ENCODE results near the gene ERF. TPM values are rescaled to one million over a fixed set of nuclear protein-coding genes. Genes with fewer than 3 reads are reported as not detected.
A peak's percentile ranks its signal among the peaks of the same experiment; 100 is the strongest.

Gene ERF
- total and polyA plus RNA-seq, 4 donors: 16.1 to 57.2 (median 37.5) TPM

DNA sequence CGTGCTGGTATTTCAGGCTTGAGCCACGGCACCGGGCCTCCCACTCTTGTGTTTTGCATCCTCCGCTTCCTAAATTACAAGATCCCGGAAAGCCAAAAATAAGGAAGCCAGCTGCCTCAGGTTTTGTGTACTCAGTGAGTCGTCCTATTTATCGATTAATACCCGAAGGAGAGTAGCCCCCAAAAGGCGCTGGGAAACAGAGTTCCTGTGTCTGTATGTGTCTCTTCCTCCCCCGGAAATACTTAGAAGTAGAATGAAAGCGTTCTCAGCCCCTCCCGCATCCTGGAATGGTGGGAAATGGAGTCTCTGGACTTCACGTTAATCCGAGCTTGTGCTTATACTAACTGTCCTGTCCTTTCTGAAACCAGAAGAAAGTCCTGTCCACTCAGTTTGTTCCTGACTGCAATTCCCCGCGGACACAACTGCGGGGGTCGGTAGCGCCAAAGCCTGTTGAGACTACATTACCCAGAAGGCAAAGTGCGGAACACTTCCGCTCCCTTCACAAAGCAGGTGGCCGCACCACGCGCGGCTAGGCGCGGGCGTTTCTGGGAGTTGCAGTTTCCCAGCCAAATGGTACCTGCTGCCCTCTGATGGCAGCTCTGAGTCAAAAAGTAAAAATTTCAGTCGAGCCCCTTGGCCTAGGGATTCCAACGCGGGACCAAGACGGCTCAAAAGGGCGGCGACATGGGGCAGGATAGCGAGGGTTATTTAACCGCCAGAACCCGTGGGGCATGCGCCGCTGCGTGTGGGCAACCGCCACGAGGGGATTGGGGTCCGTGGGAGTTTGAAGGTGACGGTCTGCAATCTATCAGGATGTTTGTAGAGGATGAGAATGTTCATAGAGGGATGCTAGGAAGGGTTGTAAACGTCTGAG, 10.3 kb downstream of the ERF start:
- H3K9me3 ChIP-seq (ENCODE audit: control insufficient read depth, insufficient read depth, low read length): no peaks in the 10 kb centered on the region
- H3K27ac ChIP-seq (ENCODE audit: low read depth, low read length): peak overlapping the region; percentile 96
- peak overlapping the region; percentile 85 for H3K4me3 ChIP-seq (ENCODE audit: low read depth, low read length)
- peaks cover 68% of the 10 kb centered on the region for H3K4me1 ChIP-seq (ENCODE audit: control insufficient read depth, insufficient read depth, low read length)
- 2% methylated on average over 43 of the region's 45 CpGs for WGBS (ENCODE audit: insufficient coverage)
- H3K27me3 ChIP-seq (ENCODE audit: control insufficient read depth, insufficient read depth, low read length): no peaks in the 10 kb centered on the region
- H3K36me3 ChIP-seq (ENCODE audit: control insufficient read depth, insufficient read depth, low read length): peaks cover 36% of the 10 kb centered on the region
- DNase-seq (ENCODE audit: low read depth in 4 of 6, low spot score in 6 of 6): peak in 4 of 6 donors; percentile 77 to 98 (median 95)

- under 1% methylated on average over 76 of the region's 76 CpGs for WGBS (ENCODE audit: insufficient coverage)
- no peaks in the 10 kb centered on the region for H3K9me3 ChIP-seq (ENCODE audit: control insufficient read depth, insufficient read depth, low read length)
- H3K27me3 ChIP-seq (ENCODE audit: control insufficient read depth, insufficient read depth, low read length): no peaks in the 10 kb centered on the region
- peaks cover 31% of the 10 kb centered on the region for H3K36me3 ChIP-seq (ENCODE audit: control insufficient read depth, insufficient read depth, low read length)
- peaks cover 55% of the 10 kb centered on the region for H3K4me1 ChIP-seq (ENCODE audit: control insufficient read depth, insufficient read depth, low read length)
- DNase-seq (ENCODE audit: low read depth in 4 of 6, low spot score in 6 of 6): peak; percentile 98 to 100 (median 99)
- peak within 1 kb of the TSS; percentile 96 for H3K27ac ChIP-seq (ENCODE audit: low read depth, low read length)
- peak within 1 kb of the TSS; percentile 85 for H3K4me3 ChIP-seq (ENCODE audit: low read depth, low read length)
These were observed 12.2 kb downstream of the ERF start, which contains the start of gene GSK3A for GRCh38 chr19:42242512-42243409. Gene GSK3A (minus strand): TSS chr19:42242602. CDS start chr19:42242465, 137 bp downstream.

GRCh38 chr19:42242069-42242511, 12.8 kb downstream of the ERF start:
- Histone ChIP-seq H3K4me3 (ENCODE audit: low read depth, low read length) (peak overlapping the region; percentile 61), H3K9me3 (ENCODE audit: control insufficient read depth, insufficient read depth, low read length) (no peaks in the 10 kb centered on the region), H3K36me3 (ENCODE audit: control insufficient read depth, insufficient read depth, low read length) (peaks cover 30% of the 10 kb centered on the region), H3K27ac (ENCODE audit: low read depth, low read length) (peak overlapping the region; percentile 33), H3K4me1 (ENCODE audit: control insufficient read depth, insufficient read depth, low read length) (peaks cover 51% of the 10 kb centered on the region), H3K27me3 (ENCODE audit: control insufficient read depth, insufficient read depth, low read length) (no peaks in the 10 kb centered on the region)
- WGBS (ENCODE audit: insufficient coverage): under 1% methylated on average over 49 of the region's 49 CpGs
- peak in 1 of 6 donors; percentile 13 for DNase-seq (ENCODE audit: low read depth in 4 of 6, low spot score in 6 of 6)

- Histone ChIP-seq H3K27me3 (ENCODE audit: control insufficient read depth, insufficient read depth, low read length) (no peaks in the 10 kb centered on the region), H3K4me3 (ENCODE audit: low read depth, low read length) (peak overlapping the region; percentile 61), H3K4me1 (ENCODE audit: control insufficient read depth, insufficient read depth, low read length) (peaks cover 42% of the 10 kb centered on the region), H3K36me3 (ENCODE audit: control insufficient read depth, insufficient read depth, low read length) (peaks cover 35% of the 10 kb centered on the region), H3K9me3 (ENCODE audit: control insufficient read depth, insufficient read depth, low read length) (no peaks in the 10 kb centered on the region), H3K27ac (ENCODE audit: low read depth, low read length) (peak overlapping the region; percentile 33)
- WGBS (ENCODE audit: insufficient coverage): no CpG with 5 or more reads among the region's 3 CpGs
- no peak for DNase-seq (ENCODE audit: low read depth in 4 of 6, low spot score in 6 of 6)
These were observed 13.6 kb downstream of the ERF start for GRCh38 chr19:42241279-42241678.

GRCh38 chr19:42239544-42240220, 15.2 kb downstream of the ERF start:
- 94% methylated on average over 8 of the region's 10 CpGs for WGBS (ENCODE audit: insufficient coverage)
- H3K27me3 ChIP-seq (ENCODE audit: control insufficient read depth, insufficient read depth, low read length): no peaks in the 10 kb centered on the region
- H3K9me3 ChIP-seq (ENCODE audit: control insufficient read depth, insufficient read depth, low read length): no peaks in the 10 kb centered on the region
- peaks cover 26% of the 10 kb centered on the region for H3K4me1 ChIP-seq (ENCODE audit: control insufficient read depth, insufficient read depth, low read length)
- H3K36me3 ChIP-seq (ENCODE audit: control insufficient read depth, insufficient read depth, low read length): peaks cover 51% of the 10 kb centered on the region
- DNase-seq (ENCODE audit: low read depth in 4 of 6, low spot score in 6 of 6): no peak
- H3K4me3 ChIP-seq (ENCODE audit: low read depth, low read length): no peak overlapping the region
- no peak overlapping the region for H3K27ac ChIP-seq (ENCODE audit: low read depth, low read length)

DNA sequence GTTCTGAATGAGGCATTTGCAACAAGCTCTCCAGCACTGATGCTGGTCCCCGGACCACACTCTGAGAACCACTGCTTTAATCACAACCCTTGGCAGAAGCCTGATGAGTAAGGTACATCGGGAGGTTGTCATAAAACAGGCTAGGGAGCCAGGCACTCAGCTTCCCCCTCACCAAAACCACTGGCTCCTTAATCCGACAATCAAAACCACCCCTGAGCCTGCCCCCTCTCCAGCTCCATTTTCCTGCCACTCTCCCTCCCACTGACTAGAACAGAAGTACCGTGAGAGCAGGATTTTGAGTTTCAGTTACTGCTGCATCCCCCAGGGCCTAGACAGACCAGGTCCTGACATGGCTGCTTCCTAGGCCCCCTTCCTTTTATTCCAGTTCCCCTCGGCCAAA, 19.7 kb downstream of the ERF start:
- H3K4me1 ChIP-seq (ENCODE audit: control insufficient read depth, insufficient read depth, low read length): peaks cover 12% of the 10 kb centered on the region
- no peak for DNase-seq (ENCODE audit: low read depth in 4 of 6, low spot score in 6 of 6)
- no peaks in the 10 kb centered on the region for H3K27me3 ChIP-seq (ENCODE audit: control insufficient read depth, insufficient read depth, low read length)
- no peaks in the 10 kb centered on the region for H3K9me3 ChIP-seq (ENCODE audit: control insufficient read depth, insufficient read depth, low read length)
- 67% methylated on average over 5 of the region's 5 CpGs for WGBS (ENCODE audit: insufficient coverage)
- H3K4me3 ChIP-seq (ENCODE audit: low read depth, low read length): no peak overlapping the region
- H3K36me3 ChIP-seq (ENCODE audit: control insufficient read depth, insufficient read depth, low read length): peaks cover 93% of the 10 kb centered on the region
- no peak overlapping the region for H3K27ac ChIP-seq (ENCODE audit: low read depth, low read length)

DNA sequence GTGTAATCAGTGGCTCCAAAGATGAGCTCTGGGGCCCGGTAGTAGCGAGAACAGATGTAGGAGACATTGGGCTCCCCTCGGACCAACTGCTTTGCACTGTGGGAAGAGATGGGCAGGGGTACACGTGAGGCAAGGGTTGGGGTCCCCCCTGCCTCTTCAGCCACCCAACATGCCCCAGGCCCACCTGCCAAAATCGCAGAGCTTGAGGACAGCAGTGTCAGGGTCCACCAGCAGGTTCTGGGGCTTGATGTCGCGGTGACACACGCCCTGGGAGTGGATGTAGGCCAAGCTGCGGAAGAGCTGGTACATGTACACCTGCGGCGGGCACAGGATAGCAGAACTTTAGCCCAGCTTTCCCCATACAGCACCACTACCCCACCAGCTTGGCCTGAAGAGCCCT, 20.6 kb downstream of the ERF start:
- Histone ChIP-seq H3K4me1 (ENCODE audit: control insufficient read depth, insufficient read depth, low read length) (peaks cover 13% of the 10 kb centered on the region), H3K4me3 (ENCODE audit: low read depth, low read length) (no peak overlapping the region), H3K36me3 (ENCODE audit: control insufficient read depth, insufficient read depth, low read length) (peaks cover 93% of the 10 kb centered on the region), H3K27ac (ENCODE audit: low read depth, low read length) (no peak overlapping the region), H3K27me3 (ENCODE audit: control insufficient read depth, insufficient read depth, low read length) (no peaks in the 10 kb centered on the region), H3K9me3 (ENCODE audit: control insufficient read depth, insufficient read depth, low read length) (no peaks in the 10 kb centered on the region)
- DNase-seq (ENCODE audit: low read depth in 4 of 6, low spot score in 6 of 6): no peak
- WGBS (ENCODE audit: insufficient coverage): 97% methylated on average over 11 of the region's 11 CpGs

DNA sequence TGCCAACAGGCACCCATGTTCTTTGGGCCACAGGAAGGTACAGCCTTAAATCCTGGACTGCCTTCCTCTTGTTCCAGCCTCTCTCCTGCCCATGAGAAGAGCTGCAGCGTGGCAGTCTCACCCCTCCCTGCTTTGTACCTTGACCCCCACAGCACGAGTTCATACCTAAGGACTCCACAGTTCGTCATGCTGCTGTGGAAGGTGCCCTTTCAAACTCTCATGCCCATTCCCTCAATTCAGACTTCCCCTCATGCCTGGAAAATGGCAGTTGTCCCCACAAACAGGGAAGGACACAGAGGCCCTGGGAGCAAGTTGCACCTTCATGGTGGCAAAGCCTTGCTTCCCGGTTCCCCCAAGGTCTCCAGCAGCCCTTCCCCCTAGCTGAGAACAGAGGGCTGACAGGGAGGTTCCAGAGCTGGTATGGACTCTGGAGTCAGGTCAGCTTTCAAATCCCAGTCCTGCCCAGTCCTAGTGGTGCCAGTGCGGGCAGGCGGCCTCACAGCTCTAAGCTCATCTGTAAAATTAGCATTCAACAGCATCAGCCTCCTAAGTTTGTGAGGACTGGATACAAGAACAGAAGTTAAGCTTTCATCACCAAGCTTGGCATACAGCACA, 21.1 kb downstream of the ERF start:
- Histone ChIP-seq H3K27me3 (ENCODE audit: control insufficient read depth, insufficient read depth, low read length) (no peaks in the 10 kb centered on the region), H3K36me3 (ENCODE audit: control insufficient read depth, insufficient read depth, low read length) (peaks cover 93% of the 10 kb centered on the region), H3K9me3 (ENCODE audit: control insufficient read depth, insufficient read depth, low read length) (no peaks in the 10 kb centered on the region), H3K27ac (ENCODE audit: low read depth, low read length) (no peak overlapping the region), H3K4me3 (ENCODE audit: low read depth, low read length) (no peak overlapping the region), H3K4me1 (ENCODE audit: control insufficient read depth, insufficient read depth, low read length) (peaks cover 13% of the 10 kb centered on the region)
- no peak for DNase-seq (ENCODE audit: low read depth in 4 of 6, low spot score in 6 of 6)
- WGBS (ENCODE audit: insufficient coverage): 89% methylated on average over 4 of the region's 6 CpGs

GRCh38 chr19:42233106-42233505, 21.8 kb downstream of the ERF start:
- 88% methylated on average over 3 of the region's 7 CpGs for WGBS (ENCODE audit: insufficient coverage)
- H3K4me1 ChIP-seq (ENCODE audit: control insufficient read depth, insufficient read depth, low read length): peaks cover 13% of the 10 kb centered on the region
- no peaks in the 10 kb centered on the region for H3K9me3 ChIP-seq (ENCODE audit: control insufficient read depth, insufficient read depth, low read length)
- no peak for DNase-seq (ENCODE audit: low read depth in 4 of 6, low spot score in 6 of 6)
- H3K36me3 ChIP-seq (ENCODE audit: control insufficient read depth, insufficient read depth, low read length): peaks cover 93% of the 10 kb centered on the region
- no peaks in the 10 kb centered on the region for H3K27me3 ChIP-seq (ENCODE audit: control insufficient read depth, insufficient read depth, low read length)
- no peak overlapping the region for H3K27ac ChIP-seq (ENCODE audit: low read depth, low read length)
- no peak overlapping the region for H3K4me3 ChIP-seq (ENCODE audit: low read depth, low read length)
